Body of pancreas (tissue), 4 donors: ENCODE measurements around the gene HSDL2.

ENCODE experiments used
- CTCF ChIP-seq, 7 experiments: fragments of 450-650 bp in 4 of 7; fragments of 200-600 bp in 3 of 7; sonication (generic) in 3 of 7; IDR thresholded peaks; one replicate each; pipeline ENCODE4 v1.5.1; 2016 to 2019; ENCODE audit warnings: antibody characterized with exemption in 7 of 7
- POLR2A ChIP-seq, 3 donors: fragments of 450-650 bp; IDR thresholded peaks; one replicate each; pipeline ENCODE4 v1.6.1; 2016; ENCODE audit warnings: antibody characterized with exemption in 3 of 3, mild to moderate bottlenecking in 2 of 3

- TF ChIP-seq CTCF (IDR thresholded peaks at IDR 0.05) (no peak), POLR2A (IDR thresholded peaks at IDR 0.05) (no peak)
Measured at GRCh38 chr9:112487008-112487798, 107.3 kb downstream of the HSDL2 start.
